Brain microvascular endothelial cell (primary cell): ENCODE measurements around the gene PARP16.

Experiments
- DNase-seq: peaks from one replicate; pipeline ENCODE4 v3.0.0-alpha.2; 2020
- H3K27ac ChIP-seq: fragments of 250-450 bp; sonication (Bioruptor Pico); 2 replicates; pipeline ENCODE4 v1.5.1; 2020; ENCODE audit warnings: mild to moderate bottlenecking, moderate library complexity
- H3K27me3 ChIP-seq: fragments of 250-450 bp; sonication (Bioruptor Pico); replicated peaks from 2 replicates; pipeline ENCODE4 v1.5.1; 2020; ENCODE audit warnings: mild to moderate bottlenecking
- H3K36me3 ChIP-seq: fragments of 250-450 bp; sonication (Bioruptor Pico); replicated peaks from 2 replicates; pipeline ENCODE4 v1.5.1; 2020; ENCODE audit warnings: mild to moderate bottlenecking
- H3K4me3 ChIP-seq: 2 replicates; pipeline ENCODE4 v1.5.1; 2011; ENCODE audit warnings: low read depth, mild to moderate bottlenecking, control low read depth, low read length, moderate library complexity
- in situ Hi-C: cut with HindIII; loops from 2 replicates; pipeline ENCODE4 v1.10.0; 2017; ENCODE audit warnings: low sequenced_read_pairs, low pct_ligation_motif_present
- TF ChIP-seq, protein P1 (sequence below): IDR thresholded peaks from 2 replicates; pipeline ENCODE4 v1.5.1; 2011; ENCODE audit warnings: low read depth, mild to moderate bottlenecking, moderate library complexity, low read length, control low read depth, inconsistent platforms; ENCODE audit errors: missing control alignments

Gene PARP16

DNA sequence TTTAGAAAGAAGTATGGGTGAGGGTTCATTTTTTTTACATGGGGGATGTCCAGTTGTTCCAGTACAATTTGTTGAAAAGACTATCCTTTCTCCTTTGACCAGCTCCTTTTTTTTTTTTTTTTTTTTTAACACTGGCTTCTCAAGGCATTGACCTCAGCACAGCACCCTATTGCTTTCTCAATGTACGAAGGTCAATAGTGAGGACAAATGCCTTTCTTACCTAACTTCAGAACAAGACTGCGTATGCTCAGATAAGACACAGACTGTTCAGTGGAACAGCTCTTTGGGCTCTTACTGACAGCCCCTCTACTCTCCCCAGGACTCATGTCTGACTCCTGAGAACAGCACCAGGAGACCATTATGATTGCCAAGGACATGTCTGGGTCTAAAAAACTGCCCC lies 65.0 kb downstream of the PARP16 start:
- DNase-seq, result no peak
- H3K27ac ChIP-seq, result no peak overlapping the region
- no peaks in the 10 kb centered on the region for H3K36me3 ChIP-seq
- H3K4me3 ChIP-seq, result no peak overlapping the region
- in situ Hi-C loops, result no loop called here
- TF ChIP-seq, protein P1, sequence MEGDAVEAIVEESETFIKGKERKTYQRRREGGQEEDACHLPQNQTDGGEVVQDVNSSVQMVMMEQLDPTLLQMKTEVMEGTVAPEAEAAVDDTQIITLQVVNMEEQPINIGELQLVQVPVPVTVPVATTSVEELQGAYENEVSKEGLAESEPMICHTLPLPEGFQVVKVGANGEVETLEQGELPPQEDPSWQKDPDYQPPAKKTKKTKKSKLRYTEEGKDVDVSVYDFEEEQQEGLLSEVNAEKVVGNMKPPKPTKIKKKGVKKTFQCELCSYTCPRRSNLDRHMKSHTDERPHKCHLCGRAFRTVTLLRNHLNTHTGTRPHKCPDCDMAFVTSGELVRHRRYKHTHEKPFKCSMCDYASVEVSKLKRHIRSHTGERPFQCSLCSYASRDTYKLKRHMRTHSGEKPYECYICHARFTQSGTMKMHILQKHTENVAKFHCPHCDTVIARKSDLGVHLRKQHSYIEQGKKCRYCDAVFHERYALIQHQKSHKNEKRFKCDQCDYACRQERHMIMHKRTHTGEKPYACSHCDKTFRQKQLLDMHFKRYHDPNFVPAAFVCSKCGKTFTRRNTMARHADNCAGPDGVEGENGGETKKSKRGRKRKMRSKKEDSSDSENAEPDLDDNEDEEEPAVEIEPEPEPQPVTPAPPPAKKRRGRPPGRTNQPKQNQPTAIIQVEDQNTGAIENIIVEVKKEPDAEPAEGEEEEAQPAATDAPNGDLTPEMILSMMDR, result no peak
- H3K27me3 ChIP-seq, result no peaks in the 10 kb centered on the region

DNA sequence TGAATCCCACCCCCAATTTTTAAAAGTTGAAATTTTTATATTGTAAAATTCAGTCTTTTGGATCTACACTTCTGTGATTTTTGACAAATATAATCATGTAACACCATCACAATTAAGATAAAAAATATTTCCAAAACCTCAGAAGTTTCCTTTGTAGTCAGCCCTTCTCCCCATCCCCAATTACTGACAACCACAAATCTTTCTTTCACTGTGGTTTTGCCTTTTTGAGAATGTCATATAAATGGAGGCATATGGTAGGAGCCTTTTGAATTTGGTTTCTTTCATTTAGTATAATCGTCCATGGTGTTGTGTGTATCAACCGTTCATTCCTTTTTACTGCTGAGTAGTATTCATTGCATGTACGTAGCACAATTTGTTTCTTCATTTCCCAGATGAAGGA lies 67.5 kb downstream of the PARP16 start:
- DNase-seq, result no peak
- TF ChIP-seq, protein P1, result no peak
- H3K27ac ChIP-seq, result no peak overlapping the region
- H3K4me3 ChIP-seq, result no peak overlapping the region
- in situ Hi-C loops, result no loop called here
- H3K36me3 ChIP-seq, result no peaks in the 10 kb centered on the region
- no peaks in the 10 kb centered on the region for H3K27me3 ChIP-seq

DNA sequence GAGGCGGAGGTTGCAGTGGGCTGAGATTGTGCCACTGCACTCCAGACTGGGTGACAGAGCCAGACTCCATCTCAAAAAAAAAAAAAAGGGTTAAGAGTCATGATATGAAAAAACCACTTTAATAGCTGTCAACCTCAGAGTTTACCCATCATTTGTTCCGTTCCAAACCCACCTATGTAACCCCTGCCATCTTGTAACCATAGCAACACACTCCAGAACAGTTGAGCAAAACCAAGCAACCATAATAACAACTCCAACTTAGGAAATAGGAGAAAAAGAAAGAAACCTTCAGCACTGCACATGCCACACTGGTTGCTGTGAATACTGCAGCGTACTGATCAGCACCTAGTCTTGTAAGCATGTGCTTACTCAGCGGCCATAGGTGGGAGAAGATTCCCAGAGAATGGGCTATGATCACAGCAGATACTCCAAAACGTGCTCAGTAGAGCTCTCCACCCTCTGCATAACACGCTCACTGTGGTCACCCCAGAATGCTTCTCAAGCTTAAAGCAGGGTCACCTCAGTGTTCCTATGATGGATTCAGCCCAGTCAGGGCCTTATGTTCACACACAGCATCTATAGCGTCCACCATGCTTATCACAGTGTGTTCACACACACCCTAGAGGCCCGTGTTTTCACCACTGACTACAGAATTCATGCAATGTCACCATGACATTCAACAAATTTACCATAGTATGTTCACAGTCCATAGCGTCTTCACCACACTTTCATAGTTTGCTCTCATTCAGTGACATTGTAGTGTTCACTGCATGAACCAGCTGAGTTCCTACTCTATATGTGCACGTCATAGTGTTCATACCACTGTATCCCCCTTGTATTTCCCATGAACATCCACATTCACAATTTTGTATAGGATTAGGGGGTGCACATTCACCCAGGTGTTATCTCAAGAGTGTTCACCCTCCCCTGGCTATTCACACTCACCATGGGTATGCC lies 68.9 kb downstream of the PARP16 start:
- H3K27ac ChIP-seq, result no peak overlapping the region
- TF ChIP-seq, protein P1, result no peak

DNA sequence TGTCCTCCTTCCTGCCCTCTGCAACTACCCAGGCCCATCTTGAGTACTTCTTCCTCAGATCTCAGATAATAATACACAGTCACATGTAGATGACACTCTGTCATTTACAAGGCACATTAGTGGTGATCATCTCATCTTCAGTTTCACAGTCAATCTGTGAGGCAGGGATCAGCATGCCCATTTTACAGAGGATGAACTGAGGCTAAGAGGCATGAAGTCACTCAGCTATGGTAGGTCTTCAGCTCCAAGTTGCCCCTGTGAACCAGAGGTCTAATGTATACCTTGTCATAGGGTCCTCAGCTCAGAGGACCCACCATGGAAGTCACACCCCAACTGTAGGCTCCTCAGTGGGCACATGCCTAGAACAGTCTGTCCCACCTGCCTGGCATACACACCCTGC lies 71.2 kb downstream of the PARP16 start:
- no peaks in the 10 kb centered on the region for H3K27me3 ChIP-seq
- TF ChIP-seq, protein P1, result no peak
- H3K27ac ChIP-seq, result no peak overlapping the region
- no peak for DNase-seq
- H3K36me3 ChIP-seq, result no peaks in the 10 kb centered on the region
- H3K4me3 ChIP-seq, result no peak overlapping the region
- in situ Hi-C loops, result no loop called here

More for the DNA sequence above, 68.9 kb downstream of the PARP16 start:
- H3K27me3 ChIP-seq, result no peaks in the 10 kb centered on the region
- no peaks in the 10 kb centered on the region for H3K36me3 ChIP-seq
- in situ Hi-C loops, result no loop called here
- no peak overlapping the region for H3K4me3 ChIP-seq
- DNase-seq, result no peak

DNA sequence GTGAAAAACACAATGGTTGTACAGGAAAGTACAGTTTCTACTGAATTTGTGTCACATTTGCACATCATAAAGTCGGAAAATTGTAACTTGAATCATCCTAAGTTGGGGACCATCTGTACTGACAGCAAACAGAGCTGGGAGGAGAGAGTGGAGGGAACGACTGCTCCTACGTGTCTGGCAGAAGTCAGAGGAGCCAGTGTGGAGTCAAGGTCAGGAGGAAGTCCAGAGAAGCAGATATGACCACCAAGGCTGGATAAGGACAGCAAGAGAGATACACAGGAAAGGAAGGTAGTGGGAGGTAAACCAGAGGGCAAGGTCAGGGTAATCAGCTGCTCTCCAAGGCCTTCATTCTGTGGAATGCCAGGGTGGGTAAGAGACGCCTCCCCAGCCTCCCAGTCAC lies 72.7 kb downstream of the PARP16 start:
- TF ChIP-seq, protein P1, result no peak
- no peaks in the 10 kb centered on the region for H3K27me3 ChIP-seq
- no peak overlapping the region for H3K4me3 ChIP-seq
- no peak for DNase-seq
- in situ Hi-C loops, result no loop called here
- no peak overlapping the region for H3K27ac ChIP-seq
- no peaks in the 10 kb centered on the region for H3K36me3 ChIP-seq
